ENCODE data around the gene DPF1.

DPF1 gene

GRCh38 chr19:38163419-38164290 is 60.4 kb downstream of the DPF1 start:
- DNase-seq (ENCODE audit: low read depth) = no peak

- DNase-seq (ENCODE audit: low read depth) = no peak
Measured at GRCh38 chr19:38162632-38163031, 61.4 kb downstream of the DPF1 start.

- no peak for DNase-seq (ENCODE audit: low read depth)
Measured at GRCh38 chr19:38162094-38162493, 61.9 kb downstream of the DPF1 start.

Measured in activated gamma-delta T cell treated with anti-CD3 and anti-CD28 coated beads, Interleukin-2, amount 50 U/mL, for 16 hours (primary cell).